NCI-H2196 treated with DMSO at 0.1 percent for 48 hours (cell line): ENCODE results near the gene NDUFA3.

ENCODE experiments used
- DNase-seq: peaks from one replicate; lab custom pipeline; 2025; ENCODE audit not compliant: unreplicated experiment; lab: John Stamatoyannopoulos, UW

The NDUFA3 gene

GRCh38 chr19:54137699-54138488 is 35.2 kb downstream of the NDUFA3 start, which contains the start of gene CNOT3:
Gene CNOT3 (plus strand): TSS chr19:54137762. CDS start chr19:54142979, 5,217 bp downstream.
- no peak for DNase-seq

DNA sequence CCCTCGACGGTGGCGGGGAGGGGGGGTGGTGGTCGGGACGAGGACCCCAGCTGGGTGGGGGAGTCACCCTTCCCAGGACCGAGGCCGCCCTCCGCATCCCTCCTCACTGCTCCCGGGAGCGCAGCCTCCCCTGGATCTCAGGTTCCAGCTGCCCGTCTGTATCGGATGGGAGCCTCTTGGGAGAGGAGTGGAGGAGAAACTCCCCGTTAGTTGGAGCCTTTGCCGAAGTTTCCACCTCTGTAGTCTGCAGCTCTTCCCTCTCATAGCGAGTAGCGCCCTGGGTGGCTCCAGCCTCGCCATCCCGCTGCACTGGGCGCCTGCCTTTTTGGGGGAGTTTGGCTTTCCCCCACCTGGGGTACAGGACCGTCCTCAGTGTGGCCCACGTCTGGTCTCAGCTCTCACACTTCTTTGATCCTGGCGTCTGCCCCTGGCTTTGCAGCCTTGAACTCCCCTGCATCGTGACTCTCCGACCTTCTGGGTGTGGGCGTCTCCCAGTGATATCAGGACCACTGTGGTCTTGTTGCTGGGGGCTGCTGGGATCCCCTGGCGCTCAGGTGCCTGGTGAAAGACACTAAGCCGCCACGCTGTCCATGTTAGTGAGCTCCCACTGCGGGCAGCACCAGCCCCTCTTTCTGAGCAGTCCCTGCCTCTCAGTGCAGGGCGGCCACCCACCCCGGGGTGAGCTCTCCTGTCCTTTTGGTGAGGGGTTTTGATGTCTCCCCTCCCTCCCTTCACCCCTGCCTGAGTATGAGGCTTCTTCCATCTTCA is 36.0 kb downstream of the NDUFA3 start:
- DNase-seq: no peak

- no peak for DNase-seq
Measured at GRCh38 chr19:54141356-54141755, 38.7 kb downstream of the NDUFA3 start.

DNA sequence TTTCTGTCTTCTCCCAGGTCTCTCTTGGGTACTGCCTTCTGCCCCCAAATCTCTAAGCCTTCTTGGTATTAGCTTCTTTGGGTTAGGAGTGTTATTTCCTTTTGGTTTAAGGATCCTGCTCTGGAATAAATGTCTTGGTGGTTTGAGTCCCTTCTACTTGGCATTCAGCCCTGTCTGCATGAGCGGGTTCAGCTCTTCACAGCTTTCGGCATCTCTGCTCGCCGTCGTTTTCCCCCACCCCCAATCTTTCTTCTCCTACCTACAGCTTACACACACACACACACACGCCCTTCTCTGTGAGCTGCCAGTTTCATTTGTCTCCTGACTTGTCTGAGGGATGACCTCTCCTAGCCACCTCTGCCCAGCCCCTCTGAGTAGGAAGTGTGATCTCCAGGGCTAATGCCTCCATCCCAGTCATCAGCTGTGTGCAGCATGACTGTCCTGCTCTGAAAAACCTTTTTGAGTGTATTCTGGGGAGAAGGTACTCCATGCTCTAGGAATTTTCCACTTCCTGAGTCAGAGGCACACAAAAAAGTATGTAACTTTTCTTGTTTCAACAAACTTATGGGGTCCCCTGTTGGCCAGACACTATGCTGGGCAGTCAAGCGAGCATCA is 39.6 kb downstream of the NDUFA3 start:
- no peak for DNase-seq

GRCh38 chr19:54145541-54146158 is 43.0 kb downstream of the NDUFA3 start:
- no peak for DNase-seq

GRCh38 chr19:54147676-54148075 is 45.0 kb downstream of the NDUFA3 start:
- no peak for DNase-seq

DNA sequence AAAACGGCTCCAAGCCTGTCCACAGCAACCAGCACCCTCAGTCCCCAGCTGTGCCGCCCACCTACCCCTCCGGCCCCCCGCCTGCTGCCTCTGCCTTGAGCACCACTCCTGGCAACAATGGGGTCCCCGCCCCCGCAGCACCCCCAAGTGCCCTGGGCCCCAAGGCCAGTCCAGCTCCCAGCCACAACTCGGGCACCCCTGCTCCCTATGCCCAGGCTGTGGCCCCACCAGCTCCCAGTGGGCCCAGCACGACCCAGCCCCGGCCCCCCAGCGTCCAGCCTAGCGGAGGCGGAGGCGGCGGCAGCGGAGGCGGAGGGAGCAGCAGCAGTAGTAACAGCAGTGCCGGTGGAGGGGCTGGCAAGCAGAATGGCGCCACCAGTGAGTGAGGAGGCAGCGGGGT is 45.5 kb downstream of the NDUFA3 start:
- no peak for DNase-seq

GRCh38 chr19:54149021-54149812 is 46.6 kb downstream of the NDUFA3 start:
- DNase-seq: no peak

GRCh38 chr19:54151362-54152035 is 48.8 kb downstream of the NDUFA3 start:
- no peak for DNase-seq

DNA sequence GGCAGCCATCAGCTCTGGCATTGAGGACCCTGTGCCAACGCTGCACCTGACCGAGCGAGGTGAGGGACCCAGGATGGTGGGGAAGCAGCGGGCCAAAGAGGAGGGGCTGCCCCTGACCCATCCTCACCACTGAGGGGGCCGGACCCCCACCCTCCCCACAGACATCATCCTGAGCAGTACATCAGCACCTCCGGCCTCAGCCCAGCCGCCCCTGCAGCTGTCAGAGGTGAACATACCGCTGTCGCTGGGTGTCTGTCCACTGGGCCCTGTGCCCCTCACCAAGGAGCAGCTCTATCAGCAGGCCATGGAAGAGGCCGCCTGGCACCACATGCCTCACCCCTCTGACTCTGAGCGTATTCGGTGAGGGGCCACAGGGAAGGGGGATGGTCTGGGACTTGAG is 49.6 kb downstream of the NDUFA3 start:
- DNase-seq: no peak

DNA sequence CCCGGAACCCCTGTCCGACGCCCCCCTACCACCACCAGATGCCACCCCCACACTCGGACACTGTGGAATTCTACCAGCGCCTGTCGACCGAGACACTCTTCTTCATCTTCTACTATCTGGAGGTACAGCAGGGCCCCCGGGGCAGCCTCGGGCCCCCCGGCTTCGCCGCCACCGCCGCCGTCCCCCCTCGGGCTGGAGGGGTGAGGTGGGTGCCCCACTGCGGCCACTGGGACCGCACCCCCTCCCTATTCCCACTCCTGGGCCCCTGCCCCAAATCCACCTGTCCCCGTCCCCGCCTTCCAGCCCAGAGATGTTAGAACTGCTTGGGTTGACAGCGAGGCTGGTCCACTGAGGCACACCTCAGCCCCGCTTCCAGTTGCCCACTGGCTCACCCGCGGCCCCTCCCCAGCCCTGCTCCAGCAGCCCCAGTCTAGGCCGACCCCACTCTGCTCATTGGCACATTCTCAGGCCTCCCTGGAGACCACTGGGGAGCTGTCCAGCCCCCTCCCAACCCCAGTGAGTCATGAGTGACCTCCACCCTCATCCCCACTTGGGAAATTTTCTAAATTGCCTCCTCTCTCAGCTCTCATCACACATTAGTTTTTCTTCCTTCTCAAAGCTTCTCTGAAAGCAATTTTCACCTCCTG is 50.3 kb downstream of the NDUFA3 start:
- DNase-seq: no peak

DNA sequence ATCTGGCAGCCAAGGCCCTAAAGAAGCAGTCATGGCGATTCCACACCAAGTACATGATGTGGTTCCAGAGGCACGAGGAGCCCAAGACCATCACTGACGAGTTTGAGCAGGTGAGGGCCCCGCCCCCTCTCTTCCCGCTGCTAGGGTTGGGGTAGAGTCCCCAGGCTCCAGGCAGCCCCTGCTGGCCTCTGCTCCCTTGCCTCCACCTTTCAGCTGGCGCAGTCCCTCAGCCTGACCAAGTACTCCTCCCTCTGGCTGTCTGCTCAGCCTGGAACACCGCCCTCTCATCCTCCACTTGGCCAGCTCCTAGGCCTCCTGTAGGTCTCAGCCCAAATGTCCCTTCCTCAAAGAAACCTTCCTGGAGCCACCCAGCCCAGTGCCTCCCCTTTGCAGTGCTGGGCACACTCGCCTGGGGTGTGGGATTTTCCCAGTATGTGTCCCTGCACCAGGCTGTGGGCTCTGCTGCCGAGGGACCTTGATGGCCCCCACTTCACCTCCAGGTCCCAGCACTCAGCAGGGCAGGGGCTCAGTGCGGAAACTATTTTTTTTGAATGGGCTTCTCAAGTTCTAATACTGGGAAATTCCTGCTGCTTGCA is 51.2 kb downstream of the NDUFA3 start:
- DNase-seq: no peak

- DNase-seq: no peak
Measured at GRCh38 chr19:54154603-54155345, 52.1 kb downstream of the NDUFA3 start.

- no peak for DNase-seq
Measured at GRCh38 chr19:54155694-54156093, 53.0 kb downstream of the NDUFA3 start.

DNA sequence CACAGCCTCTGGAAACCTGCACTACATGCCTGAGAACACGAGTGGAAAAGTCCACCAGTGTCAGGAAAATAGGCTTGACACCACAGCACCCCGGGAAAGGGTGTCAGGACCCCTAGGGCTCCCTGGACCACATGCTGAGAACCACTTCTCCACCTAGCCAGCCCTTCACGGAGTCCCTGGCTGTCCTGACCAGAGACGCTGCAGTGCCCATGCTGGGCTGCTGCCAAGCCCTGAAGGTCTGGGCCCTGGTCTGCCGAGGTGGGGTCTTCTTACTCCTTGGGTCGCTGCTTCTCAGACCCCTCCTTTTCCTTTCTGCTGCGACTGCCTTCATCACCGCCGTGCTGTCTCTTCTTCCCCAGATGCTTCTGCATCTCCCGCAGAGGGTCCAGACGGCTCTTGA is 53.8 kb downstream of the NDUFA3 start:
- DNase-seq: no peak

DNA sequence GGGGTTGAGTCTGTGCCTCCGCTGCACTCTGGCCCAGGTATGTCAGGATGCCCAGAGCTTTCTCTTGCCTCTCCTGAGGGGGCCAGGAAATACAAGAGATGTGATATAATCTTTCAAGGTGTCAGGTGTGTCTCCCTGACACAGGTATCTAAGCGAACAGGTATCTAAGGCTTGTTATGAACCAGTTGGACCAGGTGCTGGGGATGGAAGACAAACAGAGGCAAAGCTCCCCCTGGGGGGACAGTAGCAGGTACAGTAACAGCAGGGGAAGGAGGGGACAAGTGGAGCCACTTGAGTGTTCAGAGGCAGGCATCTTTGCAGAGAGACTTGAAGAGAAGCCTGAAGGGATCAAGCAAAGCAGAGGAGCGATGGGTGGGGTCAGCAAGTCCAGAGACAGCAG is 54.3 kb downstream of the NDUFA3 start:
- no peak for DNase-seq
